Peyer's patch (tissue), 4 donors: ENCODE measurements around the gene SSTR5.

Experiments
- POLR2A ChIP-seq, 2 donors: fragments of 450-650 bp; IDR thresholded peaks; one replicate each; pipeline ENCODE4 v1.5.1; 2017; ENCODE audit warnings: antibody characterized with exemption in 2 of 2, mild to moderate bottlenecking in 2 of 2, moderate library complexity in 2 of 2
- TF ChIP-seq, protein P1 (sequence below), 6 experiments: fragments of 450-650 bp in 4 of 6; fragments of 200-600 bp in 2 of 6; sonication (generic) in 1 of 6; IDR thresholded peaks; one replicate each; pipeline ENCODE4 v1.5.1; 2017 to 2019; ENCODE audit warnings: antibody characterized with exemption in 6 of 6, mild to moderate bottlenecking in 3 of 6, moderate library complexity in 1 of 6

DNA sequence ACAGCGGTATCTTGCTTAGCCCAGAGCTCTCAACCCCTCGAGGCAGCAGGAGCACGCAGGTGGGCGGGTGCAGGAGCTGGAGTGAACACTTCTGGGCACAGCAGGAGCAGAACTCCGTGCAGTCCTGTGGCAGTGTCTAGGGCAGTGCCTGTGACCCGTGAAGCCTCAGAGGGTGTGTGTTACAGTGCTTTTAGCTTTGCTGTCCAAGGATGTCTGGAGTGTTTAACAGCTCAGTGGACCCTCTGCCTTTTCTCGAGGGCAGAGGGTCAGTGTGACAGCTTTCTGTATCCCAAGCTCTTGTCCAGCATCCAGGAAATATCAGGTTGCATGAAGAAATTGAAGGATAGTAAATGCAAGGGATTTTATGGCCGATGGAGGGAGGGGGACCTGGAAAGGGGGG is 16.4 kb upstream of the SSTR5 start:
- TF ChIP-seq, protein P1, sequence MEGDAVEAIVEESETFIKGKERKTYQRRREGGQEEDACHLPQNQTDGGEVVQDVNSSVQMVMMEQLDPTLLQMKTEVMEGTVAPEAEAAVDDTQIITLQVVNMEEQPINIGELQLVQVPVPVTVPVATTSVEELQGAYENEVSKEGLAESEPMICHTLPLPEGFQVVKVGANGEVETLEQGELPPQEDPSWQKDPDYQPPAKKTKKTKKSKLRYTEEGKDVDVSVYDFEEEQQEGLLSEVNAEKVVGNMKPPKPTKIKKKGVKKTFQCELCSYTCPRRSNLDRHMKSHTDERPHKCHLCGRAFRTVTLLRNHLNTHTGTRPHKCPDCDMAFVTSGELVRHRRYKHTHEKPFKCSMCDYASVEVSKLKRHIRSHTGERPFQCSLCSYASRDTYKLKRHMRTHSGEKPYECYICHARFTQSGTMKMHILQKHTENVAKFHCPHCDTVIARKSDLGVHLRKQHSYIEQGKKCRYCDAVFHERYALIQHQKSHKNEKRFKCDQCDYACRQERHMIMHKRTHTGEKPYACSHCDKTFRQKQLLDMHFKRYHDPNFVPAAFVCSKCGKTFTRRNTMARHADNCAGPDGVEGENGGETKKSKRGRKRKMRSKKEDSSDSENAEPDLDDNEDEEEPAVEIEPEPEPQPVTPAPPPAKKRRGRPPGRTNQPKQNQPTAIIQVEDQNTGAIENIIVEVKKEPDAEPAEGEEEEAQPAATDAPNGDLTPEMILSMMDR (IDR thresholded peaks at IDR 0.05): no peak
- TF ChIP-seq POLR2A (IDR thresholded peaks at IDR 0.05): no peak
